22Rv1 (cell line): ENCODE measurements around the gene DBNL.

Experiments
- CTCF ChIP-seq: fragments of 450-650 bp; IDR thresholded peaks from 2 replicates; pipeline ENCODE4 v1.5.1; 2017; ENCODE audit warnings: mild to moderate bottlenecking
- ZFX ChIP-seq: fragments of 450-650 bp; IDR thresholded peaks from 2 replicates; pipeline ENCODE4 v1.6.1; 2017; ENCODE audit warnings: antibody characterized with exemption, borderline replicate concordance

GRCh38 chr7:44076101-44076895, 31.8 kb downstream of the DBNL start:
- TF ChIP-seq CTCF = no peak
- TF ChIP-seq ZFX = no peak
